K562 (cell line): Measurements from ENCODE around the gene UHMK1. TPM values are rescaled to one million over a fixed set of nuclear protein-coding genes. Genes with fewer than 3 reads are reported as not detected.

ENCODE experiments used
- ATAC-seq: fragments of 200-7000 bp; cut with Tn5 transposase; 3 replicates; pipeline ENCODE4 v1.9.1; 2020; ENCODE audit warnings: moderate library complexity
- BruUV-seq: library from RNA; stranded (reverse); fragments of 400-500 nt; replicated peaks from 2 replicates; lab custom pipeline; 2021; lab: Mats Ljungman, UMichigan
- CTCF ChIA-PET: fragments of 300-600 bp; formaldehyde crosslinking; extraction: SDS; loops from one replicate; lab custom pipeline; 2021; ENCODE audit warnings: low intra/inter-chr PET ratio; lab: Yijun Ruan, JAX
- POLR2A ChIA-PET: fragments of 300-600, 350-650 bp; sonication (Branson Sonifier 250); formaldehyde crosslinking; extraction: SDS; loops from one replicate; lab custom pipeline; 2021; ENCODE audit warnings: antibody characterized with exemption, inconsistent platforms; lab: Yijun Ruan, JAX
- DNase-seq, 4 experiments: peaks; one replicate each; pipeline versions ENCODE4 v3.0.0 to v3.0.0-alpha.2; 2011 to 2018; ENCODE audit warnings: low spot score in 3 of 4, mixed read lengths in 3 of 4; ENCODE audit errors: extremely low read depth in 1 of 4
- FAIRE-seq: peaks from 2 replicates; lab custom pipeline; 2011; peaks lifted over from hg19 to GRCh38; lab: Jason Lieb, UNC
- H2AFZ ChIP-seq: 2 replicates; pipeline ENCODE4 v1.6.0; 2011; ENCODE audit warnings: low read depth, low read length, control low read depth, inconsistent platforms
- H3K27ac ChIP-seq: fragments of 200-600 bp; 3 replicates; pipeline ENCODE4 v1.8.0; 2011; ENCODE audit warnings: low read depth, mild to moderate bottlenecking, control low read depth, inconsistent platforms, low read length, moderate library complexity, mixed read lengths; ENCODE audit errors: extremely low read depth
- H3K27me3 ChIP-seq, 2 experiments: fragments of 300-600 bp in 1 of 2; 2 replicates in 1 of 2; 3 replicates in 1 of 2; pipeline versions ENCODE4 v1.6.0 to v1.8.0; 2011; ENCODE audit warnings: inconsistent platforms in 2 of 2, low read length in 2 of 2, mild to moderate bottlenecking in 1 of 2, mixed read lengths in 1 of 2, moderate library complexity in 1 of 2; ENCODE audit not compliant: control insufficient read depth in 2 of 2, insufficient read depth in 2 of 2
- H3K36me3 ChIP-seq: fragments of 300-600 bp; 3 replicates; pipeline ENCODE4 v1.8.0; 2011; ENCODE audit warnings: mild to moderate bottlenecking, low read length, inconsistent platforms; ENCODE audit not compliant: control insufficient read depth, insufficient read depth
- H3K4me1 ChIP-seq, 2 experiments: fragments of 200-600 bp in 1 of 2; replicated peaks in 1 of 2; 2 replicates in 1 of 2; 3 replicates in 1 of 2; pipeline versions ENCODE4 v1.5.1 to v1.8.0; 2011; ENCODE audit warnings: inconsistent platforms in 2 of 2, low read length in 2 of 2, mild to moderate bottlenecking in 1 of 2, mixed read lengths in 1 of 2, moderate library complexity in 1 of 2; ENCODE audit not compliant: control insufficient read depth in 2 of 2, insufficient read depth in 2 of 2
- H3K4me2 ChIP-seq: 2 replicates; pipeline ENCODE4 v1.6.1; 2011; ENCODE audit warnings: low read length, control low read depth, inconsistent platforms, mixed read lengths; ENCODE audit not compliant: insufficient read depth
- H3K4me3 ChIP-seq: fragments of 200-600 bp; sonication (generic), shearing (Covaris generic); 2 replicates; pipeline ENCODE4 v1.5.1; 2016; ENCODE audit warnings: control low read depth, inconsistent platforms
- H3K79me2 ChIP-seq: fragments of 200-600 bp; 3 replicates; pipeline ENCODE4 v1.8.0; 2011; ENCODE audit warnings: low read length, inconsistent platforms; ENCODE audit not compliant: control insufficient read depth, insufficient read depth
- H3K9ac ChIP-seq, 2 experiments: 2 replicates each; pipeline versions ENCODE4 v1.6.0 to v1.6.1; 2011; ENCODE audit warnings: low read depth in 2 of 2, low read length in 2 of 2, control low read depth in 1 of 2, inconsistent platforms in 1 of 2, mild to moderate bottlenecking in 1 of 2, mixed read lengths in 1 of 2; ENCODE audit not compliant: insufficient read depth in 1 of 2
- H3K9me1 ChIP-seq: one replicate; pipeline ENCODE4 v1.6.0; 2011; ENCODE audit warnings: inconsistent platforms, mild to moderate bottlenecking, low read length, moderate library complexity; ENCODE audit not compliant: control insufficient read depth, insufficient read depth
- H3K9me3 ChIP-seq: replicated peaks from 2 replicates; pipeline ENCODE4 v1.5.1; 2011; ENCODE audit warnings: low read depth, low read length, inconsistent platforms; ENCODE audit not compliant: control insufficient read depth, insufficient read depth
- H4K20me1 ChIP-seq: replicated peaks from 2 replicates; pipeline ENCODE4 v1.6.1; 2011; ENCODE audit warnings: low read length, inconsistent platforms, mixed read lengths; ENCODE audit not compliant: control insufficient read depth, insufficient read depth
- C11orf30 ChIP-seq: fragments of 450-650 bp; IDR thresholded peaks from 2 replicates; pipeline ENCODE4 v1.6.1; 2016; ENCODE audit warnings: low read depth, mild to moderate bottlenecking
- CEBPB ChIP-seq: fragments of 450-650 bp; IDR thresholded peaks from 2 replicates; pipeline ENCODE4 v1.6.1; 2016; ENCODE audit warnings: missing genetic modification characterization, missing compliant biosample characterization
- HNRNPH1 ChIP-seq: fragments of 200-400 bp; formaldehyde crosslinking; optimal IDR thresholded peaks from 2 replicates; pipeline ENCODE3; 2017; ENCODE audit warnings: low read depth, mild to moderate bottlenecking, low read length, moderate library complexity
- MAFF ChIP-seq: IDR thresholded peaks from 2 replicates; pipeline ENCODE4 v1.6.1; 2012; ENCODE audit warnings: low read length, improper control_type of control experiment
- MAFG ChIP-seq: fragments of 450-650 bp; conservative IDR thresholded peaks from 2 replicates; pipeline ENCODE4 v1.6.1; 2016; ENCODE audit warnings: missing genetic modification characterization, missing compliant biosample characterization
- MAFK ChIP-seq: IDR thresholded peaks from 2 replicates; pipeline ENCODE4 v1.6.1; 2011; ENCODE audit warnings: low read length, improper control_type of control experiment
- MBD2 ChIP-seq: sonication (generic); IDR thresholded peaks from 2 replicates; pipeline ENCODE4 v1.6.1; 2016; ENCODE audit warnings: low read depth, borderline replicate concordance
- MXI1 ChIP-seq: IDR thresholded peaks from 2 replicates; pipeline ENCODE4 v1.6.1; 2011; ENCODE audit warnings: low read depth, mild to moderate bottlenecking, improper control_type of control experiment, low read length
- PRDM10 ChIP-seq: fragments of 450-650 bp; IDR thresholded peaks from 2 replicates; pipeline ENCODE4 v1.6.1; 2018; ENCODE audit not compliant: partially characterized antibody
- ZNF316 ChIP-seq: fragments of 450-650 bp; IDR thresholded peaks from 2 replicates; pipeline ENCODE4 v1.6.1; 2016
- ZNF57 ChIP-seq: fragments of 450-650 bp; formaldehyde crosslinking; IDR thresholded peaks from 2 replicates; pipeline ENCODE4 v1.4.0; 2020; ENCODE audit warnings: mild to moderate bottlenecking, moderate library complexity
- ZNF778 ChIP-seq: fragments of 450-650 bp; formaldehyde crosslinking; IDR thresholded peaks from 2 replicates; pipeline ENCODE4 v1.4.0; 2020; ENCODE audit warnings: mild to moderate bottlenecking, moderate library complexity
- in situ Hi-C: fragments of 300-500 bp; cut with MboI; formaldehyde crosslinking; loops from 4 replicates; pipeline ENCODE4 v1.15.0; 2018; ENCODE audit warnings: inconsistent platforms, mixed read lengths
- intact Hi-C: fragments of 100-400 bp; cut with micrococcal nuclease; formaldehyde crosslinking; loops from 2 replicates; pipeline ENCODE4 v1.14.2; 2022
- polyA plus RNA-seq, 8 experiments: library from polyadenylated mRNA; depleted of rRNA in 4 of 8; stranded (reverse) in 5 of 8; unstranded in 3 of 8; fragments of >200 nt; fragmentation: Nextera tagmentation in 2 of 8; fragmentation: Illumina TruSeq in 1 of 8; extraction: Ambion mirVana in 2 of 8; extraction: Trizol in 1 of 8; gene quantifications; 2 replicates each; pipeline versions ENCODE4 v1.2.1 to v1.2.3, GENCODE V29; 2011 to 2014; ENCODE audit warnings: inconsistent platforms in 1 of 8, missing spikeins in 1 of 8
- total RNA-seq, 7 experiments: library from RNA; depleted of rRNA in 6 of 7; stranded (reverse); fragments of >200 nt in 6 of 7; fragmentation: Illumina TruSeq in 2 of 7; extraction: Trizol in 2 of 7; gene quantifications; 2 replicates each; pipeline versions ENCODE4 v1.2.1 to v1.2.3, GENCODE V29; 2011 to 2021; ENCODE audit warnings: low replicate concordance in 1 of 7

Gene UHMK1
- total and polyA plus RNA-seq, 9 of the 15 experiments (the other 6 are each of a cell fraction or from before 2014, with no cell fraction given), result 13.1 to 72.4 (median 38.3) TPM

- TF ChIP-seq PRDM10 (no peak), MXI1 (no peak), ZNF316 (peak; percentile 89), MAFF (peak; percentile 64), HNRNPH1 (no peak), MAFG (tag) (peak; percentile 49; the same call in 1 of the 2 replicates), ZNF57 (CRISPR knock-in tag) (no peak), MAFK (peak; percentile 65), MBD2 (no peak), C11orf30 (peak; percentile 79), ZNF778 (CRISPR knock-in tag) (no peak), CEBPB (tag) (no peak)
- no TSS peak for BruUV-seq
- H3K4me3 ChIP-seq, result no peak overlapping the region
- ChIA-PET POLR2A (interaction anchor here (0.7 to 1.7 kb wide), 7 partner anchors 8 to 51 kb away, joined by 3 to 6 read pairs (median 3); partner anchors contain the start of gene UAP1), CTCF (no interaction called here)
- H3K4me2 ChIP-seq, result no peak overlapping the region
- H3K9ac ChIP-seq, result no peak overlapping the region
- in situ Hi-C loops (no loop called here), intact Hi-C loops (no loop called here)
- no peak overlapping the region for H3K27ac ChIP-seq
- no peak overlapping the region for H2AFZ ChIP-seq
- H4K20me1 ChIP-seq, result no peaks in the 10 kb centered on the region
- H3K79me2 ChIP-seq, result 0 out of 3 replicates have a peak, but pooled peaks cover 6% of the 10 kb centered on the region
- H3K36me3 ChIP-seq, result peaks cover 67% of the 10 kb centered on the region
- no peaks in the 10 kb centered on the region for H3K9me1 ChIP-seq
- H3K27me3 ChIP-seq, result no peaks in the 10 kb centered on the region
- DNase-seq (no peak), FAIRE-seq (no peak), ATAC-seq (no peak)
- H3K4me1 ChIP-seq, result no peaks in the 10 kb centered on the region
- H3K9me3 ChIP-seq, result no peaks in the 10 kb centered on the region
Measured at GRCh38 chr1:162527314-162527713, 29.7 kb downstream of the UHMK1 start.
